ENCODE data around the gene PCDH9. TPM values are rescaled to one million over a fixed set of nuclear protein-coding genes. Genes with fewer than 3 reads are reported as not detected.

The PCDH9 gene
- polyA plus RNA-seq, 1 experiment: 3.3 TPM

- Histone ChIP-seq H3K9me3 (ENCODE audit: control insufficient read depth, insufficient read depth, low read length) (no peaks in the 10 kb centered on the region), H3K27ac (ENCODE audit: low read depth, low read length) (no peak overlapping the region), H3K27me3 (ENCODE audit: control insufficient read depth, insufficient read depth, low read length) (no peaks in the 10 kb centered on the region), H3K4me3 (ENCODE audit: low read depth, low read length) (no peak overlapping the region)
- ChIA-PET POLR2A (no interaction called here), CTCF (interaction anchor here (1.0 kb wide), 1 partner anchor 15 kb away, joined by 3 read pairs; no protein-coding TSS in a partner anchor)
- TF ChIP-seq, protein P1, sequence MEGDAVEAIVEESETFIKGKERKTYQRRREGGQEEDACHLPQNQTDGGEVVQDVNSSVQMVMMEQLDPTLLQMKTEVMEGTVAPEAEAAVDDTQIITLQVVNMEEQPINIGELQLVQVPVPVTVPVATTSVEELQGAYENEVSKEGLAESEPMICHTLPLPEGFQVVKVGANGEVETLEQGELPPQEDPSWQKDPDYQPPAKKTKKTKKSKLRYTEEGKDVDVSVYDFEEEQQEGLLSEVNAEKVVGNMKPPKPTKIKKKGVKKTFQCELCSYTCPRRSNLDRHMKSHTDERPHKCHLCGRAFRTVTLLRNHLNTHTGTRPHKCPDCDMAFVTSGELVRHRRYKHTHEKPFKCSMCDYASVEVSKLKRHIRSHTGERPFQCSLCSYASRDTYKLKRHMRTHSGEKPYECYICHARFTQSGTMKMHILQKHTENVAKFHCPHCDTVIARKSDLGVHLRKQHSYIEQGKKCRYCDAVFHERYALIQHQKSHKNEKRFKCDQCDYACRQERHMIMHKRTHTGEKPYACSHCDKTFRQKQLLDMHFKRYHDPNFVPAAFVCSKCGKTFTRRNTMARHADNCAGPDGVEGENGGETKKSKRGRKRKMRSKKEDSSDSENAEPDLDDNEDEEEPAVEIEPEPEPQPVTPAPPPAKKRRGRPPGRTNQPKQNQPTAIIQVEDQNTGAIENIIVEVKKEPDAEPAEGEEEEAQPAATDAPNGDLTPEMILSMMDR (IDR thresholded peaks at IDR 0.05; ENCODE audit: low read depth, low read length): no peak
- no peak for DNase-seq (ENCODE audit: low read depth, low spot score)
Measured at GRCh38 chr13:66795636-66796035, 434.5 kb downstream of the PCDH9 start.

DNA sequence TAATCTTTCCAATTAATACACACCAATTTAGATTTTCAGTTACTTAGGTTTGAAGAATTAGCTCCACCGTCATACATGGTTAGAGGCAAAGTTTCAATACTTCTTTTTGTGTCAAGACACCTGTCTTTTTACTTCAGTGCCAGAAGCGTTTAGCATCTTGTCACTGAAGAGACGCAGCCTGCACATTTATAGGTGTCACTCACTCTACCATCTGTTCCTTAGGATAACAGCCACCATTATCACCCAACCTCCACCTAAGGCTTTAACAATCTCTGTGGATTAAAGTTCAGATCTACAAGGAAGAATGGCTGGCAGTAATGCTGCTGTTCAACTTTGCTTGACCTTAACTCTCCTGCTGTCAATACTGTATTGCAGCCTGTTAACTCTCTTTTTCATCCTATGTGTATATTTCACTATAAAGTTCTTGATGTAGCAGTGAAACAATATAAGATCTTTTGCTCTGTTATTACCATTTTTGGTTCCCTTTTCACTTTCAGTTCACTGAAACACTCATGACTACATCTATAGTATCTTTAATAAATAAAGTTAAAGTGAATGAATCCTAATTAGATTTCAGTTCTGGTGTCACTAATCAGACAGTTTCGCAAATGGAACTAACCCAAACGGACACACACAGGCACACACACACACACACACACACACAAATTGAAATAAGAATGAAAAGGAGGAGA, 435.6 kb downstream of the PCDH9 start:
- no peaks in the 10 kb centered on the region for H3K9me3 ChIP-seq (ENCODE audit: control insufficient read depth, insufficient read depth, low read length)
- DNase-seq (ENCODE audit: low read depth, low spot score): no peak
- no peak overlapping the region for H3K27ac ChIP-seq (ENCODE audit: low read depth, low read length)
- CTCF ChIA-PET: no interaction called here
- no peaks in the 10 kb centered on the region for H3K27me3 ChIP-seq (ENCODE audit: control insufficient read depth, insufficient read depth, low read length)
- TF ChIP-seq, protein P1 (IDR thresholded peaks at IDR 0.05; ENCODE audit: low read depth, low read length): no peak
- no peak overlapping the region for H3K4me3 ChIP-seq (ENCODE audit: low read depth, low read length)
- POLR2A ChIA-PET: no interaction called here

- no peak overlapping the region for H3K4me3 ChIP-seq (ENCODE audit: low read depth, low read length)
- TF ChIP-seq, protein P1 (IDR thresholded peaks at IDR 0.05; ENCODE audit: low read depth, low read length): no peak
- no peaks in the 10 kb centered on the region for H3K27me3 ChIP-seq (ENCODE audit: control insufficient read depth, insufficient read depth, low read length)
- POLR2A ChIA-PET: no interaction called here
- H3K9me3 ChIP-seq (ENCODE audit: control insufficient read depth, insufficient read depth, low read length): no peaks in the 10 kb centered on the region
- CTCF ChIA-PET: no interaction called here
- DNase-seq (ENCODE audit: low read depth, low spot score): no peak
- no peak overlapping the region for H3K27ac ChIP-seq (ENCODE audit: low read depth, low read length)
Measured at GRCh38 chr13:66790861-66791260, 439.3 kb downstream of the PCDH9 start.

DNA sequence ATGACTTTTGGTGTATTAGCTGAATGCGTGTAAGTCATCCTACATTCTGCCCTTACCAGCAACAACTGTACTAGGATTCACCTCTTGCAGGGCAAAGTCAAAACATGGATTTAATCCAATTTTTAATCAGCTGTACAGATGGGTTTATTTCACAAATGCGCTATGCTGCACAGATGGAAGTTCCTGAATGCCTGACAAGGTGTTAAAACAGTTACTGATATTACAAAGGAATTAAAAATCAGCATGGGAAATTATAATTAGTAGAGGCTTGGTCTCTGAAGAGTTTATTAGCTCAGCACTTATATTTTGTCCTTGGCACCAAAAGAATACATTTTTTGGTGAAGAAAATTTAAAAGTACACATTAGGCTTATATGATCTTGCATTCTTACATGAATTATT, 448.9 kb downstream of the PCDH9 start:
- Histone ChIP-seq H3K4me3 (ENCODE audit: low read depth, low read length) (no peak overlapping the region), H3K27me3 (ENCODE audit: control insufficient read depth, insufficient read depth, low read length) (no peaks in the 10 kb centered on the region), H3K27ac (ENCODE audit: low read depth, low read length) (no peak overlapping the region), H3K9me3 (ENCODE audit: control insufficient read depth, insufficient read depth, low read length) (no peaks in the 10 kb centered on the region)
- no peak for DNase-seq (ENCODE audit: low read depth, low spot score)
- TF ChIP-seq, protein P1 (IDR thresholded peaks at IDR 0.05; ENCODE audit: low read depth, low read length): no peak
- CTCF ChIA-PET: interaction anchor here (0.6 kb wide), 1 partner anchor 26 kb away, joined by 3 read pairs; no protein-coding TSS in a partner anchor
- POLR2A ChIA-PET: no interaction called here

DNA sequence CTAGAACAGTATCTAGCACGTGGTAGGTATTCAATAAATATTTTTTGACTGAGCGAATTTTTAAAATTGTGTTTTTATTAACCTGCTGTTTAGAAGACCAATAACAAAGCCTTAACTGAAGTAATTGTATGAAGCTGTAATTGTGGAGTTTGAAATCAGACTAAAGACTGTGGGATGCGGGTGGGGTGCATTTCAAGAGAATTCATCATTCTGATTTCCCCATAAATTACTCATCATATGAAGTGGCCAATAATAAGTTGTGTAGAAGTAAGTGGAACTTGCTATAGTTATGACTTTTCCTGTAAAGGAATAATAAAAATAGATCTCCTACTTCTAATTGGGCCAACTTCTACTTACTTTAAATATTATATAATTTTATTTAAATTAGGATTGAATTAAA, 449.3 kb downstream of the PCDH9 start:
- no peak overlapping the region for H3K4me3 ChIP-seq (ENCODE audit: low read depth, low read length)
- ChIA-PET CTCF (interaction anchor here (0.6 kb wide), 1 partner anchor 26 kb away, joined by 3 read pairs; no protein-coding TSS in a partner anchor), POLR2A (no interaction called here)
- H3K27me3 ChIP-seq (ENCODE audit: control insufficient read depth, insufficient read depth, low read length): no peaks in the 10 kb centered on the region
- TF ChIP-seq, protein P1 (IDR thresholded peaks at IDR 0.05; ENCODE audit: low read depth, low read length): no peak
- no peaks in the 10 kb centered on the region for H3K9me3 ChIP-seq (ENCODE audit: control insufficient read depth, insufficient read depth, low read length)
- no peak overlapping the region for H3K27ac ChIP-seq (ENCODE audit: low read depth, low read length)
- DNase-seq (ENCODE audit: low read depth, low spot score): no peak

Measured in AG04450 (cell line).